GM21825 (cell line): Measurements from ENCODE around the gene KIRREL3.

Experiments
- ATAC-seq: cut with Tn5 transposase; IDR thresholded peaks from one replicate; pipeline ENCODE4 v1.9.1; 2021; ENCODE audit warnings: mild to moderate bottlenecking, moderate library complexity; ENCODE audit not compliant: unreplicated experiment

KIRREL3 gene

GRCh38 chr11:126918556-126918955 lies 82.0 kb downstream of the KIRREL3 start:
- no peak for ATAC-seq

DNA sequence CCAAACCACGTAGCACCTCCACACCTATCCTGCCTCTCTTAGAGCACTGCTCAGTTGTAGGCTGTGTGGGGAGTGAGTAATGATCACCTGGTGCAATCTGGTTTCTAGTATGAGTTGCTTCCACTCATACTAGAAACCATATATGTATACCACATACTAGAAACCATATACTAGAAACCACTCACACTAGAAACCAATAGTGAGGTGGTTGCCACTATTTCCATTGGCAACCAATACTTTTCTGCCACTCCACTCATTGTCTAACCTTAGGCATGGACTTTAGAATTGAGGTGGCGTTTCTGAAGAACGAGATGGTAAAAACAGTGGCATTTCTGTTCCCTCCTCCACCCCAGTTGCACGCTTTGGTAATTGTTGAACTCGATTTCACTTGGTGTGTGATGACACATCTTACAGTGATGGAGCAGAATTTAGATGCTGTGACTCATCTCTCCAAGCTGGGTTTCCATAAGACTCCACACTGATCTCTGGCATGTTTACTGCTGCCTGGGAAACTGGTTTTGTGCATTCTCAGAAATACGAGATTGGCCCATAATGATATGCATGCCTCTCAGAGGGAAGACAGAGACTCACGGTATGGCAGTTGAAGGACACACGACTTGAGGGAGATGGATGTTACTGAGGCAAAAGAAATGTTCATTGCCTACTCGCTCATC lies 82.9 kb downstream of the KIRREL3 start:
- peak; percentile 93 for ATAC-seq

GRCh38 chr11:126915430-126915829 lies 85.1 kb downstream of the KIRREL3 start:
- ATAC-seq: no peak

DNA sequence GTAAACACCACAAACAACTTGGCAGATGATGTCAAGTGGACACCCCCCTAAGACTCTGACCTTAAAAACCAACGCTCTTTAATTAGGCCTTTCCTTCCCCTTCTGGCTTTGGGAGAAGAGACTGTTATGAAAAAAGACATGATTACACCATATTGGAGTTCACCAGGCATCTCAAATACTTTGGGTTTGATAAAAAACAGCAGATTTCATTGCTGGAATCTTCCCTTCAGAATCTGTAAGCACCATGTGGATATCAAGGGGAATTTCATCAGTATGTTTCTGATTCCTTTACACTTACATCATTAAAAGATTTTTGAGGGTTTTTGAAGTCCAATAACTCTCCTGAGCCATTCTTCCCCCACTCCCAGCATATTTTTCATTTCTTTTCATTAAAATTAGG lies 85.6 kb downstream of the KIRREL3 start:
- no peak for ATAC-seq

DNA sequence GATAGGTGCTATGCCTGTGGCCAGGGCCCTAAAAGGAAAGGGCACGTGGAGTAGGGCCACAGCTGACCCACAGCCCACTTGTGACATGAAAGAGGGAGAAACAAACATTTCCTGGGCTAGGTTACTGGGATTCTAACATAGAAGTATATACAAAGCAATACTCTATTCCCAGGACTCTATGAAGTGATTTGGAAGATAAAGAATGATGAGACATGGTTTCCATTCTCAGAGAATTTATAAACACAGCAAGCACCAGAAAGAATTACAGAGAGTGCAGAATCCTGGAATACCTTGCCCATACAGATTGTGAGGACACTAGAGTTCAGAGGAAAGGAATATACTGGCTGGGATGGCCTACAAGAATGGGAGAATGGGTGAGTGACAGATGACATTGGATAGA lies 86.4 kb downstream of the KIRREL3 start:
- no peak for ATAC-seq

DNA sequence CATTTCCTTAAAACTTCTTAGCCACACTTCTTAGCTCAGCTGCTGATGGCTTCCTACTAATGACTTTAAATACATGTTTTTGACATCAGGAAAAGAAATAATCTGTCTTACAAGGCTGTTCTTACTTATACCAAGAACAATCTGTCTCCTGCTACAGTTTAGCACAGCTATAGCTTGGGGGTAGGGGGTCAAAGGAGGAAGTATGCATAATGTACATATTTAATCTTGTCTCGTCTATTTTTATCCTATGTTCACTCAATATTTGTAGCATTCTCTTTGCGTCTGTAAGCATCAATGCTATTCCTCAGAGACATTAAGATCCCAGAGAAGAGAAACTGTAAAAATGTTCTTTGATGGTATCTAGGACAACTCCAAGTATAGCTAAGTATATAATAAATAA lies 96.0 kb downstream of the KIRREL3 start:
- ATAC-seq: no peak

- no peak for ATAC-seq
Measured at GRCh38 chr11:126901783-126902182, 98.8 kb downstream of the KIRREL3 start.

GRCh38 chr11:126899961-126900748 lies 100.4 kb downstream of the KIRREL3 start:
- no peak for ATAC-seq

GRCh38 chr11:126898802-126899201 lies 101.8 kb downstream of the KIRREL3 start:
- ATAC-seq: no peak

DNA sequence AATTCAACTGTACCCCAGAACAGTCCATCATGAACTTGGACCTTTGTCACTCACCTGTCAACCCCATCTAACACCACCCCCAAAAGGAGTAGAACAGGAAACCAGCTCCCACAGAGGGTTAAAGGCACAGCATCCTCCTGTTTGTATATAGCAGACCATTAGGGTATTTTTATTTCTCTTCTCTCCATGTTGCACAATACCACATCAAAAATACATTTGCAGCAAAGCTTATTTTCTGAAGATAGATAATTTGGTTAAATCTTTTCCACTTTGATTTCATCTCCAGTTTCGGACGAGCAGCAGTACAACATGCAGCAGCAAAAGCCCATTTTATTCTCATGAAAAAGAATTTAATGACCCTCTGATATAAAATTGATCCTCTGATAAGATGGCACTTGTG lies 103.1 kb downstream of the KIRREL3 start:
- ATAC-seq: no peak

GRCh38 chr11:126896025-126896424 lies 104.5 kb downstream of the KIRREL3 start:
- ATAC-seq: no peak

- no peak for ATAC-seq
Measured at GRCh38 chr11:126893796-126894195, 106.8 kb downstream of the KIRREL3 start.

- ATAC-seq: no peak
Measured at GRCh38 chr11:126892756-126893155, 107.8 kb downstream of the KIRREL3 start.

- no peak for ATAC-seq
Measured at GRCh38 chr11:126891556-126892217, 108.9 kb downstream of the KIRREL3 start.

- ATAC-seq: no peak
Measured at GRCh38 chr11:126890561-126890960, 110.0 kb downstream of the KIRREL3 start.

GRCh38 chr11:126888115-126888712 lies 112.4 kb downstream of the KIRREL3 start:
- no peak for ATAC-seq

GRCh38 chr11:126886636-126887035 lies 113.9 kb downstream of the KIRREL3 start:
- no peak for ATAC-seq

DNA sequence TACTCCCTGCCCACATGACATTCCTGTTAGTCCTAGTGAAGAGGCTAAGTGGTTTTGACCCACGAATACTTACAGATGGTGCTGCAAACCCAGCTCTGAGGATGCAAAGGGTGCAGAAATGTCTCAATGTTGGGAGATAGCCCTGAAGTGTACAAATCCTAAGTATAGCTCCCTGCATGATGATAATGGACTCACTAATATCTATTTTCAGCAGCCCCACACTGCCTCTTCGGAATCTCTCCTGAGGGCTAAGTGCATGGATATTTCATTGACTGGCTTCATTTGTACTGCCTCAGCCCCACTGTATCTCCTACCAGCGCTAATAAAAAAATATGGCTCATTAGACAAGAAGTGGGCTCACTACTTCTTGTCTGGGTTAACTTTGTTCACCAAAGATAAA lies 114.5 kb downstream of the KIRREL3 start:
- no peak for ATAC-seq

DNA sequence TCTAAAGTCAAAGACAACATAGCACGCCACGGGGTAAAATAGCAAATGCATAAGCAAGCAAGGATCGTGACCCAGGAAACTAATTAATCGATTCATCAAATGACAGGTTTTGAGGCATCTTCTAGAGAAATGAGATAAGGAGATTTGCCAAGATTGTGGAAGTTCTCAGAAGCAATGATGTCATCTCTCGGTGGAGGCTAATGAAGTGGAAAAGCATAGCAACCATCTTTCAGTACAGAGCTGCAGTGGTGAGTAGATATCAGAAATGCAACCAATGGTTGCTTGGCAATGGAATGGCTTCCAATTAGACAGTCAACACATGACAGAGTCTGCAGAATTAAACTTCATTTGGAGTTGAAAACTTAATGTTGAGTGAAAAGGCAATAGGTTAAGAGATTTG lies 116.0 kb downstream of the KIRREL3 start:
- no peak for ATAC-seq

DNA sequence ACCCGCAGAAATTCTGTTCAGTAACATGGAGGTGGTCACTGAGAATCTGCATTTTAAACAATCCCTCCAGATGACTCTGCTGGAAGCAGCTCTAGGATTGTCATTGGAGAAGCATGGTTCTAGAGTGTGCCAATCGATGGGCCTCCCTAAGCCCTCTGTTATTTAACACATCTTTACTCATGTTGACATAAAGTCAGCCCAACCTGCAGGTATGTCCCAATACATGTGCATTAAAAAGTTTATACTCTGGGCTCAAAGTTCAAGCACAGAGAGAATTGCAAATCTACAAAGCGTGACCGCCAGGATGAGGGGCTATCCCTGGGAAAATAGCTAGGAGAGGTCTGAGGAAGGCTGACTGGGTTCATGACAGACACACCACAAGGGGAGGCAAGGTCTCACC lies 116.4 kb downstream of the KIRREL3 start:
- ATAC-seq: no peak

GRCh38 chr11:126880872-126881271 lies 119.7 kb downstream of the KIRREL3 start:
- no peak for ATAC-seq

- no peak for ATAC-seq
Measured at GRCh38 chr11:126879516-126879915, 121.1 kb downstream of the KIRREL3 start.
